Astrocyte of the cerebellum (primary cell): ENCODE measurements around the gene RNF115.

ENCODE experiments used
- DNase-seq: peaks from one replicate; pipeline ENCODE4 v3.0.0-alpha.2; 2011; ENCODE audit warnings: low read depth
- H3K4me3 ChIP-seq: 2 replicates; pipeline ENCODE4 v1.5.1; 2011; ENCODE audit warnings: mild to moderate bottlenecking, low read depth, low read length, moderate library complexity
- in situ Hi-C: cut with HindIII; loops from 2 replicates; pipeline ENCODE4 v1.10.0; 2017; ENCODE audit warnings: low sequenced_read_pairs
- TF ChIP-seq, protein P1 (sequence below): IDR thresholded peaks from 2 replicates; pipeline ENCODE4 v1.5.1; 2012; ENCODE audit warnings: low read length, low read depth, moderate library complexity, mild to moderate bottlenecking; ENCODE audit errors: missing control alignments

RNF115 gene

DNA sequence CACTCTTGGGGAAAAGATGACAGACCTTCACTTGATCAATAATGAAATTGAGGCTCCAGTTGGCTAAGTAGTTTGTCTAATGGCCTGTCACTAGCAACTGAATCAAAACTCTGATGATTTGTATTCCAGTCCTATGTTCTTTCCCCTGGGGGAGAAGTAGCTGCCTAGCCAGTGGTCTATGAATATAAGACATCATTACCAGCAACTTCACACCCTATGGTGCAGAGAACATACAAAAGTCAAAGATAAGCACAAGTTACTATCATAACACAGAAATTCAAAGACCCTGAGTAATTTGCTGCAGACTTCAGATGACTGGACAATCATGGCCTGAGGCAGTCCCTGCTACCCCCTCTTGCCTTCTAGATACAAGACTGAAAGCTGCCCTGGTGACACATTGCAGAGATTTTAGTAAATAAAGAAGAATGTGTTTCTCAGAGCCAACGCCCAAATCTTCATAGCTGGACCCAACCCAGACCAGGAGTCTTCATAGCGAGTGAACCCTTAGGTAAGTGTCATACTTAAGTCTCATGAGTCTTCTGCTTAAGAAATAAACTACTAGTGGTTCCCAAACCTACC is 117.7 kb downstream of the RNF115 start:
- in situ Hi-C loops: no loop called here
- no peak for DNase-seq
- TF ChIP-seq, protein P1, sequence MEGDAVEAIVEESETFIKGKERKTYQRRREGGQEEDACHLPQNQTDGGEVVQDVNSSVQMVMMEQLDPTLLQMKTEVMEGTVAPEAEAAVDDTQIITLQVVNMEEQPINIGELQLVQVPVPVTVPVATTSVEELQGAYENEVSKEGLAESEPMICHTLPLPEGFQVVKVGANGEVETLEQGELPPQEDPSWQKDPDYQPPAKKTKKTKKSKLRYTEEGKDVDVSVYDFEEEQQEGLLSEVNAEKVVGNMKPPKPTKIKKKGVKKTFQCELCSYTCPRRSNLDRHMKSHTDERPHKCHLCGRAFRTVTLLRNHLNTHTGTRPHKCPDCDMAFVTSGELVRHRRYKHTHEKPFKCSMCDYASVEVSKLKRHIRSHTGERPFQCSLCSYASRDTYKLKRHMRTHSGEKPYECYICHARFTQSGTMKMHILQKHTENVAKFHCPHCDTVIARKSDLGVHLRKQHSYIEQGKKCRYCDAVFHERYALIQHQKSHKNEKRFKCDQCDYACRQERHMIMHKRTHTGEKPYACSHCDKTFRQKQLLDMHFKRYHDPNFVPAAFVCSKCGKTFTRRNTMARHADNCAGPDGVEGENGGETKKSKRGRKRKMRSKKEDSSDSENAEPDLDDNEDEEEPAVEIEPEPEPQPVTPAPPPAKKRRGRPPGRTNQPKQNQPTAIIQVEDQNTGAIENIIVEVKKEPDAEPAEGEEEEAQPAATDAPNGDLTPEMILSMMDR: no peak

DNA sequence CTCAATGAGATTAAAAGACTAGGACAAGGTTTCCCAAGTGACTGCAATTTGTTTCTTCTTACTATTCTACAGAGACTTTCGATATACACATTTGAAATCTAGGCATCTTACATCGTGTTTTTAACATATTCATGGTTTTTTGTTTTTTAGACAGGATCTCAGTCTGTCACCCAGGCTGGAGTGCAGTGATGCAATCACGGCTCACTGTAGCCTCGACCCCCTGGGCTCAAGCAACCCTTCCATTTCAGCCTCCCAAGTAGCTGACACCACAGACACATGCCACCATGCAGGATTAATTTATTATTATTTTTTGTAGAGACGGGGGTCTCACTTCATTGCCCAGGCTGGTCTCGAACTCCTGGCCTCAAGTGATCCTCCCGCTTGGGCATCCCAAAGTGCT is 118.3 kb downstream of the RNF115 start:
- TF ChIP-seq, protein P1: no peak
- in situ Hi-C loops: no loop called here
- no peak for DNase-seq
- H3K4me3 ChIP-seq: no peak overlapping the region

More for the DNA sequence above, 117.7 kb downstream of the RNF115 start:
- no peak overlapping the region for H3K4me3 ChIP-seq

DNA sequence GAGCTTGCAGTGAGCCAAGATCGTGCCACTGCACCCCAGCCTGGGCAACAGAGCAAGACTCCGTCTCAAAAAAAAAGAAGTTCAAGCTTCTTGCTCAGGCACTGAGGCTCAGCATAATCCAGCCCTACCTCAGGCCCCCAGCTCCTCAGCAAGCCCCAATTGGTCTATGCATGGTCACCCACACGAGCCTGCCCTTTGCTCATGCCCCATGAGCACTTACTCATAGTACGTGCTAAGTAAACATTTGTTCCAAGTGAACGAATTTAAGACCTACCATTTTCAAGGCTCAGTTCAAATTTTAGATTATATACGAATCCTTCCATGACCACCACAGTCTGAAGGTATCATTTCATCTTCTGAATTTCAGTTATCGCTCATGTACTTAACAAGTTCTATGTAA is 121.1 kb downstream of the RNF115 start:
- in situ Hi-C loops: no loop called here
- TF ChIP-seq, protein P1: no peak
- DNase-seq: no peak
- no peak overlapping the region for H3K4me3 ChIP-seq

DNA sequence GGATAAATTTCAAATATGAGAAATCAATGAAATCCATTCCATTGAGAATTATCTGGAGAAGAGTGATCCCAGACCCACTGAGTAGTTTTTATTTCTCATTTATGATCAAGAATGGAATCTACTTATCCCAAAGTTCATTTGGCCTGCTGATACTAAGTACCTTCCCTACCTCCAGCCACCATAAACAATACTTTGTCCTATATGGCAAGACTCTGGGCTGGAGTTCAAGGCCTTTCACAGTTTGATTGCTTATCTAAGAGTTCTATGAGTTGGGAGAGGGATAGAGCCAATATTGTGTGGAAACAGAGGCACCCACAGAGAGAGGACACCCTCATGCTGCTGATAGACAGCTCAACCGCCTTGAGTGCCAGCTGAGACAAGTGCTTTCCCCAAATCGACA is 121.8 kb downstream of the RNF115 start:
- no peak for DNase-seq
- in situ Hi-C loops: no loop called here
- TF ChIP-seq, protein P1: no peak
- H3K4me3 ChIP-seq: no peak overlapping the region

DNA sequence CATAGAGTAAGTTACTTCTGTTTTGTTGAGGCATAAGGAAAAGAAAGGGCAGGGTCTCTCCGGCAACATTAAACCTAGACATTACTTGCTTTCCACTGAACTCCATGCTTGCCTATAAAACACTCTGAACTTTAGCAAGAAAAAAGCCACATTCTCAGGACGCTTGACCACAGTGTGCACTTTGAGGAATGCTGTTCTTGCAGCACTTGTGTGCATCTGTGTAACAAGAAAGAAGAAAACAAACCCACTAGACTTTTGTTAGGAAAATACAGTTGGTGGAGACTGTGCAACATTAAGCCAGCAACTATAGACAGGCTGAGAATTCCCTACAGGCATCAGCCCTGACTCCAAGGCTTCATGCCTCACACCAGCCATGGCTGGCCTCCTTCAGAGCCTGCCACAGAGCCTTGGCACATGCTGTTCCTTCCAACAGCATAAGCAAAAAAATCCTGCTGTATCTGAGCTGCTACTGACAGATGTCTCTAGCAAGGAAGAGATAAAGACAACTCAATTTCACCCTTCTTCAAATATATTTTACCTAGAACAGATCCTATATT is 122.5 kb downstream of the RNF115 start:
- DNase-seq: no peak
- no peak overlapping the region for H3K4me3 ChIP-seq
- in situ Hi-C loops: no loop called here

DNA sequence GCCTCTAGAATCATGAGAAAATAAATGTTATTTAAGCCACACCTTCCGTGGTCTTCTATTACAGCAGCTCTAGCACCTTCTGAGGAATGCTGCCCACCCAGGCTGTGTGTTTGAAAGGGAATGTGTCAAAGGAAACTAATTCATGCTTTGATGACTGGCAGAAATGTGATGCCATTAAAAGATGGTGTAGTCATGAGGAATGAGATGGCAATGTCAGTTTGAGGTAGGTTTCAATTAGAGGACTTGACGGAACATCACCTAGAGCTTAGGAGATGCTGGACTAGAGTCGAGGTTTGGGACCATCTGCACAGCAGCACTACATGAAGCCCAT is 127.3 kb downstream of the RNF115 start:
- TF ChIP-seq, protein P1: no peak
- in situ Hi-C loops: no loop called here
- DNase-seq: no peak
- H3K4me3 ChIP-seq: no peak overlapping the region

More for the DNA sequence above, 122.5 kb downstream of the RNF115 start:
- TF ChIP-seq, protein P1: no peak
